Endometrial microvascular endothelial cells (primary cell): ENCODE measurements around the gene BZW2. TPM values are rescaled to one million over a fixed set of nuclear protein-coding genes. Genes with fewer than 3 reads are reported as not detected.

ENCODE experiments used
- in situ Hi-C: cut with HindIII; loops from 2 replicates; pipeline ENCODE4 v1.10.0; 2017; ENCODE audit warnings: low sequenced_read_pairs, low pct_unique_long_range_greater_than_20kb; ENCODE audit errors: inconsistent ontology term
- total RNA-seq: library from RNA; depleted of rRNA; stranded (reverse); fragments of >200 nt; gene quantifications from one replicate; pipeline ENCODE4 v1.2.3, GENCODE V29; 2015; ENCODE audit errors: inconsistent ontology term

BZW2 gene
- total RNA-seq, 1 donor from 2014 or later = 132 TPM

DNA sequence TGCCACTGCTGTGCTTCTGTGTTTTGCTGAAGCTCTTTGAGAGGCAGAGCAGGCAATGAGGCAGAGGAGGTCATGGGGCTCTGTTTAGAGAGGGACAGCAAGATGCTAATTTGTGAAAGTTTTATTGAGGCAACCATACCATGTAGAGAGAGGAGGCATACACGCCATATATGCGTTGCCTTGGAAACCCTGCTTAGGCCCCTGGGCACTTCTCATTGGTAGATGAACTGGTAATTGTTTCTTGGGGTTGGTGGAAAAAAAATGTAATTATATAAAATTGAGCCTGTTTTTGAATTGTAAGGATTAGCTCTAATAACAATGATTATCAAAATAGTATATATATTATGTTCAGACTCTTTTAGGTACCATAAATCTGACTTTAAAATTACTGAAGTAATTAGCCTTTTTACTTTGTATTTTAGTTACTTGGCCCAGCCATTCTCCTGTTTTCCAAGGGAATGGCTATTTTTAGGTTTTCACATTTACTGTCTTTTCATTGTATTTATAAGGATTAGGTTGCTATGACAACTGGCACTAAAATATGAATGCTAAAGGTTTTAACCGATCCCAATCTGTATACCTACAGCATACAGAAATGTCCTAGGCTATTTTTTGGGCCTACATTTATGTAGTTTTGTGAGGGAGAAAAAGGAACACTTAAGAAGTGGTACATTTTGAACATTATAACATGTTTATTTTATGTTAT is 52.4 kb downstream of the BZW2 start:
- in situ Hi-C loops = no loop called here

GRCh38 chr7:16702441-16702840 is 56.5 kb downstream of the BZW2 start:
- in situ Hi-C loops = no loop called here

DNA sequence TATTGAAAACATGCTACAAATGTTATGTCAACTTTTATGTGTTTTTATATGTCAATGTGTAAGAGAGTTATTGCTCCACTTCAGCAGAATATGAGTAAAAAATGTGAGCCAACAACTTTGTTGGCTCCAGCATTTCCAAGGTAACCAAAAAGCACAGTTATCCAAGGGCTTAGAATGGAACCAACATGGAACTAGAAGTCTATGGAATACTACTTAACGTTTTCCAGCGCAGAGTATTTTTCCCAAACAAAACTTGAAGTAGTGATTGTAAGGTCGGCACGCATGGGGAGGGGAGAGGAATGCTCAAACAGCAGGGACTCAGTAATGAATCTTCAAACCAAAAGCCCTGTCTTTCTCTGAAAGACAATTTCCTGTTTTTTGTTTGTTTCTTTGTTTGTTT is 62.5 kb downstream of the BZW2 start:
- in situ Hi-C loops = no loop called here

GRCh38 chr7:16708980-16709379 is 63.0 kb downstream of the BZW2 start:
- in situ Hi-C loops = no loop called here

GRCh38 chr7:16710651-16711050 is 64.7 kb downstream of the BZW2 start:
- in situ Hi-C loops = no loop called here

DNA sequence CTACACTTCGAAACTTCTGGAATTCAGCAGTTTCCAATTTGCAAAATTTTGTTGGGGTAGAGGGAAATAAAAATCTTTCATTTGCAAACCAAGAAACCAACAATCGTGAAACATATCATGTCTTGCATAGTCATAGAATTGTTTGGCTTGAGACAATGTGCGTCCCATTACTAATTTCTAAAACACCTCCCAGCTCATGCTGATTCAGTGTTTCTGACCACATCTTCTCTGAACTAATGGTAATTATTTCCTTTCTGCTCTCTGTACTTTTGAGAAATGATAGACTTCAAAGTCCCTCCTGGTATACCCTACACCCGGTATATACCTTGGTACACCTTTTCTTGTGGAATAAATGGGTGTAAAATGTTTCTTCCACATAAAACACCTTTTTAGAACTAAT is 65.7 kb downstream of the BZW2 start:
- in situ Hi-C loops = no loop called here

DNA sequence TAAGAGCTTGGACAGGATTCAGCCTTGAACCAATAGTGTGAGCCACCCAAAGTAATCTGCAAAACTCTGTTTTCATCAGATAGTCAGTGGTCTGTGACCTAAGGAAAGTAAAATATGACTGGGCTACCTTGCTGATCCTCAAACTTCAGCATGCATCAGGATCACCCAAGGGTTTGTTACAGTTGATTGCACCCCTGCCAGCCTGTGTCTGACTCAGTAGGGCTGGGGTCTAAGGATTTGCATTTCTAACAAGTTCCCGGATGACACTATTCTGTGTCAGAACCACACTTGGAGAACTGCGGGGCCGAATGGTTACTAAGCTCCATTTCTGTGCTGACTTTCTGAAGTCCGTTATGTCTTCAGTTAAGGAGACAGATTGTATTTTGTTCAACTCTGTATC is 66.9 kb downstream of the BZW2 start:
- in situ Hi-C loops = no loop called here

DNA sequence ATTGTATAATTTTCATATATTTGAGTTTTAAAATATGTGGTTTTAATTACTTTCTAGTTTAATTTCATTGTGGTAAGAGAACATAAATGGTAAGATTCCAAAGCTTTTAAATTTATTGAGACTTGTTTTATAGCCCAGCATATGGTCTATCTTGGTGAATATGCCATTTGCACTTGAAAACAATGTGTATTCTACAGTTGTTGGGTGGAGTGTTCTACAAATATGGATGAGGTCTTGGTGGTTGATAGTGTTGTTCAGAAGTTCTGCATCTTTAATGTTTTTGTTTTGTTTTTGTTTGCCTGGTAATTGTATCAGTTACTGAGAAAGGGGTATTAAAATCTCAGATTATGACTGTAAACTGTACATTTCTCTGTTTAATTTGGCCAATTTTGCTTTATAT is 69.9 kb downstream of the BZW2 start:
- in situ Hi-C loops = no loop called here

DNA sequence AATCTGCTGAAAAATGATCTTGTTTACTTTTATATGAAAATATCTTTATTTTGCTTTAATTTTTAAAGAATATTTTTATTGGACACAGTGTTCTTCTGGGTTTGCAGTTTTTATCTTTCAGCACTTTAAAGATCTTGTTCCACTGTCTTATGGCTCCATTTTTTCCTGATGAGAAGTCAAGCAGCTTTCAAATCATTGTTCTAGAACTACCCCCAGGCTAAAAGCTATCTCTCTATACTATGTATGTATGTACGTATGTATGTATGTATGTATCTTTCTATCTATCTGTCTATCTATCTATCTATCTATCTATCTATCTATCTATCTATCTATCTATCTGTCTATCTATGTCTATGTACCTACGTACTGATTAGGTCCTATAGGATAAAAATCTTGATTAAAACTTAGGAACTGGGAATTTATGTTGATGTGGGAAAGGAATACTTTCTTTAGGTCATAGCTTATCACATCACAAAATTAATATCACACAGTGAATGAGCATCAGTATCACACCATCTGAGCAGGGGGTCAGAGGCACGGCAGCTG is 72.2 kb downstream of the BZW2 start:
- in situ Hi-C loops = no loop called here

- in situ Hi-C loops = no loop called here
These were observed 73.7 kb downstream of the BZW2 start for GRCh38 chr7:16719699-16720098.

GRCh38 chr7:16721541-16721940 is 75.6 kb downstream of the BZW2 start:
- in situ Hi-C loops = no loop called here

GRCh38 chr7:16724344-16724743 is 78.4 kb downstream of the BZW2 start:
- in situ Hi-C loops = no loop called here

- in situ Hi-C loops = no loop called here
These were observed 80.2 kb downstream of the BZW2 start for GRCh38 chr7:16726189-16726588.

DNA sequence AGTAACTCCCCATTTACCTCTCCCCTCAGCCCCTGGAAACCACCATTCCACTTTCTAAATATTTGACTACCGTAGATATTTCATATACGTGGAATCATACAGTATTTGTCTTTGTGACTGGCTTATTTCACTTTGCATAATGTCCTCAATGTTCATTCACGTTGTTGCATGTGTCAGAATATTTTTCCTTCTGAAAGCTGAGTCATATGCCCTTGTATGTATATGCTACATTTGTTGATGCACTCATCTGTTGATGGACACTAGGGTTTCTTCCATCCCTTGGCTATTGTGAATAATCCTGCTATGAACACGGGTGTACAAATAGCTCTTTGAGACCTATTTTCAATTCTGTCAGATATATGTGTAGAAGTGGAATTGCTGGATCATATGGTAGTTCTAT is 81.8 kb downstream of the BZW2 start:
- in situ Hi-C loops = no loop called here

GRCh38 chr7:16728811-16729210 is 82.8 kb downstream of the BZW2 start:
- in situ Hi-C loops = no loop called here

- in situ Hi-C loops = no loop called here
These were observed 83.6 kb downstream of the BZW2 start for GRCh38 chr7:16729541-16729940.

DNA sequence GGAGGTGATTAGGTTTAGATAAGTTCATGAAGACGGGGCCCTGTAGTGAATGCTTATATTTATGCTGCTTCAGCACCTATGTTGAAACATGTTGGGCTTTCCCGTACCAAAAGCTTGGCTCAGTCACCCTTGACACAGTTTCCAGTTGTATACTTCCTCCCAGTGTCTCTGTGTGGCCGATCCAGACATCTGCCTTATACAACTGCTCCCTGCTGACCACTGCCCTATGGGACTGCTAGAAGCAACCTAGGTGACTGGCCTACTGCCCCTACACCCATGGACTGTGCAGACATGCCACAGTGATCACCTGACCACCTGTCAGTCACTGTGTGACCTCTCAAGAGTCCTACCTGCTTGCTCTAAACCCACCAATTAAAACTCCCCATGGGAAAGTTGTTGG is 85.0 kb downstream of the BZW2 start:
- in situ Hi-C loops = no loop called here

- in situ Hi-C loops = no loop called here
These were observed 86.8 kb downstream of the BZW2 start for GRCh38 chr7:16732828-16733227.

DNA sequence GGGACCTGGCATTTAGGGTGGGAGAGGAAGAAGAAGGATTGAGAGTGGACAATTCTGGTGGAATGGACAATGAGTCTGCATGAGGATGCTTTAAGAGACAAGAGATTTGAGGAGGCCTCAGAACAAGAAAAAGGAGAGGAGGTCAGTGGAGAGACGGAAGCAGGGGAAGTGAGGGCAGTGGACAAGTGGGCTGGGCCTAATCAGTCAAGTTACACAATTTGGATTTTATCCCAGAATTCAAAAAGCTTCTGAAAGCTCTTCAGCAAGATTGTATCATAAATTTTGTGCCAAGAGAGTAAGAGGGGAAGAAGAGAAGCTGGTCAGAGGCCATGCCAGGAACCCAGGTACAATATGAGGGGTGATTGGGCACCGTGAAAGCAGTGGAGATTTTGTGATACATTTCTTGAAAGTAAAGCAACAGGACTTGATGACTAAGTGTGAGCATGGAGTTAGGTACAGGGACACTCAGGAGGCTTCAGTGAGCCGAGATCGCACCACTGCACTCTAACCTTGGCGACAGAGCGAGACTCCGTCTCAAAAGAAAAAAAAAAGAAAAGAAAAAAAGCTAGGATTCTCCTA is 88.3 kb downstream of the BZW2 start:
- in situ Hi-C loops = no loop called here

GRCh38 chr7:16735020-16735419 is 89.0 kb downstream of the BZW2 start:
- in situ Hi-C loops = no loop called here
